Hepatocyte (in vitro differentiated cells): ENCODE results near the gene TPSB2.

Source experiments
- EZH2 ChIP-seq: fragments of 200-600 bp; sonication (generic); IDR thresholded peaks from 2 replicates; pipeline ENCODE4 v1.6.1; 2016; ENCODE audit warnings: antibody characterized with exemption, mild to moderate bottlenecking, borderline replicate concordance
- TF ChIP-seq, protein P1 (sequence below): fragments of 200-600 bp; sonication (generic); IDR thresholded peaks from 2 replicates; pipeline ENCODE4 v1.5.1; 2016; ENCODE audit warnings: antibody characterized with exemption, mild to moderate bottlenecking; ENCODE audit not compliant: poor library complexity

DNA sequence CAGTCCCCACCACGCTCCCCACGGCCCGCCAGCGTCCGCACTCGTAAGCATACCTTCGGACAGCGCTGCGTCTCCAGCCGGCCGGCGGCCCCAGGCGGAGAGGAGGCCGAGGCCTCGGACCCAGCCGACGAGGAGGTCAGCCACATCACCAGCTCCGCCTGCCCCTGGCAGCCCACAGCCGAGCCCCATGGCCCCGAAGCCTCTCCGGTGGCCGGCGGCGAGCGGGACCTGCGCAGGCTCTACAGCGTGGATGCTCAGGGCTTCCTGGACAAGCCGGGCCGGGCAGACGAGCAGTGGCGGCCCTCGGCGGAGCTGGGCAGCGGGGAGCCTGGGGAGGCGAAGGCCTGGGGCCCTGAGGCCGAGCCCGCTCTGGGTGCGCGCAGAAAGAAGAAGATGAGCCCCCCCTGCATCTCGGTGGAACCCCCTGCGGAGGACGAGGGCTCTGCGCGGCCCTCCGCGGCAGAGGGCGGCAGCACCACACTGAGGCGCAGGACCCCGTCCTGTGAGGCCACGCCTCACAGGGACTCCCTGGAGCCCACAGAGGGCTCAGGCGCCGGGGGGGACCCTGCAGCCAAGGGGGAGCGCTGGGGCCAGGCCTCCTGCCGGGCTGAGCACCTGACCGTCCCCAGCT is 9.8 kb downstream of the TPSB2 start:
- TF ChIP-seq, protein P1, sequence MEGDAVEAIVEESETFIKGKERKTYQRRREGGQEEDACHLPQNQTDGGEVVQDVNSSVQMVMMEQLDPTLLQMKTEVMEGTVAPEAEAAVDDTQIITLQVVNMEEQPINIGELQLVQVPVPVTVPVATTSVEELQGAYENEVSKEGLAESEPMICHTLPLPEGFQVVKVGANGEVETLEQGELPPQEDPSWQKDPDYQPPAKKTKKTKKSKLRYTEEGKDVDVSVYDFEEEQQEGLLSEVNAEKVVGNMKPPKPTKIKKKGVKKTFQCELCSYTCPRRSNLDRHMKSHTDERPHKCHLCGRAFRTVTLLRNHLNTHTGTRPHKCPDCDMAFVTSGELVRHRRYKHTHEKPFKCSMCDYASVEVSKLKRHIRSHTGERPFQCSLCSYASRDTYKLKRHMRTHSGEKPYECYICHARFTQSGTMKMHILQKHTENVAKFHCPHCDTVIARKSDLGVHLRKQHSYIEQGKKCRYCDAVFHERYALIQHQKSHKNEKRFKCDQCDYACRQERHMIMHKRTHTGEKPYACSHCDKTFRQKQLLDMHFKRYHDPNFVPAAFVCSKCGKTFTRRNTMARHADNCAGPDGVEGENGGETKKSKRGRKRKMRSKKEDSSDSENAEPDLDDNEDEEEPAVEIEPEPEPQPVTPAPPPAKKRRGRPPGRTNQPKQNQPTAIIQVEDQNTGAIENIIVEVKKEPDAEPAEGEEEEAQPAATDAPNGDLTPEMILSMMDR: no peak
- no peak for TF ChIP-seq EZH2
